MG63 (cell line): Measurements from ENCODE around the gene CENPF. TPM values are rescaled to one million over a fixed set of nuclear protein-coding genes. Genes with fewer than 3 reads are reported as not detected.

Experiments
- DNase-seq: peaks from one replicate; pipeline ENCODE4 v3.0.0-alpha.2; 2020
- H3K27me3 ChIP-seq: fragments of 250-450 bp; sonication (Bioruptor Pico); 2 replicates; pipeline ENCODE4 v1.5.1; 2020; ENCODE audit warnings: mild to moderate bottlenecking, moderate library complexity
- H3K36me3 ChIP-seq: fragments of 250-450 bp; sonication (Bioruptor Pico); 2 replicates; pipeline ENCODE4 v1.5.1; 2020; ENCODE audit warnings: mild to moderate bottlenecking, moderate library complexity
- H3K4me3 ChIP-seq: fragments of 250-450 bp; sonication (Bioruptor Pico); 2 replicates; pipeline ENCODE4 v1.5.1; 2020; ENCODE audit warnings: mild to moderate bottlenecking, moderate library complexity
- H3K9me3 ChIP-seq: fragments of 250-450 bp; sonication (Bioruptor Pico); 2 replicates; pipeline ENCODE4 v1.5.1; 2020; ENCODE audit warnings: mild to moderate bottlenecking, moderate library complexity
- total RNA-seq: library from RNA; depleted of rRNA; stranded (reverse); fragments of >200 nt; shearing (Covaris generic); gene quantifications from 2 replicates; pipeline ENCODE4 v1.2.3, GENCODE V29; 2014; ENCODE audit warnings: low replicate concordance

Gene CENPF
- total RNA-seq, 1 experiment from 2014 or later = 64.5 TPM

- no peak overlapping the region for H3K4me3 ChIP-seq
- no peak for DNase-seq
- no peaks in the 10 kb centered on the region for H3K9me3 ChIP-seq
- H3K27me3 ChIP-seq = no peaks in the 10 kb centered on the region
- peaks cover 93% of the 10 kb centered on the region for H3K36me3 ChIP-seq
Observed at GRCh38 chr1:214636436-214636835, 33.4 kb downstream of the CENPF start.

- Histone ChIP-seq H3K4me3 (no peak overlapping the region), H3K9me3 (no peaks in the 10 kb centered on the region), H3K36me3 (peaks cover 93% of the 10 kb centered on the region), H3K27me3 (no peaks in the 10 kb centered on the region)
- no peak for DNase-seq
Observed at GRCh38 chr1:214637125-214637524, 34.1 kb downstream of the CENPF start.

GRCh38 chr1:214637722-214638458 lies 34.9 kb downstream of the CENPF start:
- H3K4me3 ChIP-seq = no peak overlapping the region
- no peaks in the 10 kb centered on the region for H3K27me3 ChIP-seq
- DNase-seq = peak; percentile 20
- peaks cover 93% of the 10 kb centered on the region for H3K36me3 ChIP-seq
- no peaks in the 10 kb centered on the region for H3K9me3 ChIP-seq

- Histone ChIP-seq H3K36me3 (peaks cover 93% of the 10 kb centered on the region), H3K9me3 (no peaks in the 10 kb centered on the region), H3K4me3 (no peak overlapping the region), H3K27me3 (no peaks in the 10 kb centered on the region)
- no peak for DNase-seq
Observed at GRCh38 chr1:214638459-214638807, 35.4 kb downstream of the CENPF start.

- Histone ChIP-seq H3K36me3 (peaks cover 93% of the 10 kb centered on the region), H3K9me3 (no peaks in the 10 kb centered on the region), H3K4me3 (no peak overlapping the region), H3K27me3 (no peaks in the 10 kb centered on the region)
- DNase-seq = no peak
Observed at GRCh38 chr1:214638997-214639396, 36.0 kb downstream of the CENPF start.

GRCh38 chr1:214640431-214641213 lies 37.6 kb downstream of the CENPF start:
- no peaks in the 10 kb centered on the region for H3K9me3 ChIP-seq
- H3K36me3 ChIP-seq = peaks cover 94% of the 10 kb centered on the region
- DNase-seq = no peak
- no peak overlapping the region for H3K4me3 ChIP-seq
- no peaks in the 10 kb centered on the region for H3K27me3 ChIP-seq

GRCh38 chr1:214641214-214641895 lies 38.4 kb downstream of the CENPF start:
- H3K9me3 ChIP-seq = no peaks in the 10 kb centered on the region
- no peaks in the 10 kb centered on the region for H3K27me3 ChIP-seq
- no peak for DNase-seq
- peaks cover 100% of the 10 kb centered on the region for H3K36me3 ChIP-seq
- no peak overlapping the region for H3K4me3 ChIP-seq

GRCh38 chr1:214643030-214643429 lies 40.0 kb downstream of the CENPF start:
- Histone ChIP-seq H3K4me3 (no peak overlapping the region), H3K9me3 (no peaks in the 10 kb centered on the region), H3K36me3 (peaks cover 99% of the 10 kb centered on the region), H3K27me3 (no peaks in the 10 kb centered on the region)
- DNase-seq = no peak

GRCh38 chr1:214645712-214646111 lies 42.7 kb downstream of the CENPF start:
- Histone ChIP-seq H3K4me3 (no peak overlapping the region), H3K27me3 (no peaks in the 10 kb centered on the region), H3K36me3 (peaks cover 95% of the 10 kb centered on the region), H3K9me3 (no peaks in the 10 kb centered on the region)
- DNase-seq = no peak

GRCh38 chr1:214648801-214649200 lies 45.8 kb downstream of the CENPF start:
- Histone ChIP-seq H3K27me3 (no peaks in the 10 kb centered on the region), H3K9me3 (no peaks in the 10 kb centered on the region), H3K4me3 (no peak overlapping the region), H3K36me3 (peaks cover 88% of the 10 kb centered on the region)
- no peak for DNase-seq

GRCh38 chr1:214649607-214650006 lies 46.6 kb downstream of the CENPF start:
- DNase-seq = no peak
- no peaks in the 10 kb centered on the region for H3K27me3 ChIP-seq
- H3K9me3 ChIP-seq = no peaks in the 10 kb centered on the region
- peaks cover 88% of the 10 kb centered on the region for H3K36me3 ChIP-seq
- no peak overlapping the region for H3K4me3 ChIP-seq

- Histone ChIP-seq H3K4me3 (no peak overlapping the region), H3K36me3 (peaks cover 88% of the 10 kb centered on the region), H3K27me3 (no peaks in the 10 kb centered on the region), H3K9me3 (no peaks in the 10 kb centered on the region)
- no peak for DNase-seq
Observed at GRCh38 chr1:214650664-214651063, 47.7 kb downstream of the CENPF start.

GRCh38 chr1:214657299-214657698 lies 54.3 kb downstream of the CENPF start:
- Histone ChIP-seq H3K36me3 (peaks cover 94% of the 10 kb centered on the region), H3K27me3 (no peaks in the 10 kb centered on the region), H3K4me3 (no peak overlapping the region), H3K9me3 (no peaks in the 10 kb centered on the region)
- no peak for DNase-seq

GRCh38 chr1:214658175-214658574 lies 55.2 kb downstream of the CENPF start:
- no peak for DNase-seq
- Histone ChIP-seq H3K36me3 (peaks cover 94% of the 10 kb centered on the region), H3K4me3 (no peak overlapping the region), H3K27me3 (no peaks in the 10 kb centered on the region), H3K9me3 (no peaks in the 10 kb centered on the region)

- peaks cover 94% of the 10 kb centered on the region for H3K36me3 ChIP-seq
- H3K9me3 ChIP-seq = no peaks in the 10 kb centered on the region
- no peak overlapping the region for H3K4me3 ChIP-seq
- H3K27me3 ChIP-seq = no peaks in the 10 kb centered on the region
- peak; percentile 4 for DNase-seq
Observed at GRCh38 chr1:214658785-214659184, 55.8 kb downstream of the CENPF start.

- H3K4me3 ChIP-seq = no peak overlapping the region
- H3K27me3 ChIP-seq = no peaks in the 10 kb centered on the region
- H3K9me3 ChIP-seq = no peaks in the 10 kb centered on the region
- peaks cover 92% of the 10 kb centered on the region for H3K36me3 ChIP-seq
- no peak for DNase-seq
Observed at GRCh38 chr1:214660190-214660589, 57.2 kb downstream of the CENPF start.

- no peaks in the 10 kb centered on the region for H3K9me3 ChIP-seq
- peaks cover 91% of the 10 kb centered on the region for H3K36me3 ChIP-seq
- no peaks in the 10 kb centered on the region for H3K27me3 ChIP-seq
- no peak overlapping the region for H3K4me3 ChIP-seq
- no peak for DNase-seq
Observed at GRCh38 chr1:214660900-214661299, 57.9 kb downstream of the CENPF start.
